ENCODE data around the gene COL16A1.

- TF ChIP-seq CTCF (IDR thresholded peaks at IDR 0.05), result no peak
- no peak for TF ChIP-seq POLR2A (IDR thresholded peaks at IDR 0.05)
These were observed 48.4 kb upstream of the COL16A1 start for GRCh38 chr1:31752258-31752657.

Measured in lower leg skin (tissue), 3 donors.